Measurements from ENCODE around the gene APP.

Gene APP

GRCh38 chr21:25857308-25858074 lies 313.1 kb downstream of the APP start:
- DNase-seq = no peak

- no peak for DNase-seq
Measured at GRCh38 chr21:25855576-25855975, 315.0 kb downstream of the APP start.

DNA sequence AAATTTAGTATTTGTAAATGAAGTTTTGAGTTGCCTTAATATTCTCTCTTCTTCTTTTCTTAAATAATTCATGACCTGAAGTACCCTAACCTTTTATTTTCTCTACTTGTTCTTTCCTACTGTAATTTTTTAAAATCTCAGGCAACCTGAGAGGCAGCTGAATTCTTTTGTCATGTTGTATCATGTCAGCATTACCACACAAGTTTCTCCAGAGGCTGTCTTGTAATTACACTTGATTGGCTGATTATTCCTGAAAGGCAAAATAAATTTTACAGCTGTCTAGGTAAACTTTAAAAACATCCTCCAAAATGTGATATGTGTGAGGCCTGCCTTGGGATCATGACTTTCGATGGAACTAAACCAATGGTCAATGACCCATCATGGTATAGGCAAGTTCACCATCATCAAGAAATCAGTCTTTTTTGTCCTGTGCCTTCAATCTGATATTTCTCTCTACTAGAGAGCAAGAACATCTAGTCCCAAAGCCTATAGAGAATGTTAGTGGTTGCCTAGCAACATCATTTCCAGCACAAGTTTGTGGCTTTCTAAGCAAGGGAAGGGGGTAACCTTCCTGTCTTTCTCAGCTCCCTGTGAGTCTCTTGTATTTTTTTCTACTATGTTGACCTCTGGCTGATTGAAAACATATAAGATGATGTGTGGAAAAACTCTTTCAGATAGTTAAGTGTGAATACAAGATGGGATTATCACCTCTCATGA lies 320.3 kb downstream of the APP start:
- no peak for DNase-seq

- DNase-seq = no peak
Measured at GRCh38 chr21:25848309-25848708, 322.3 kb downstream of the APP start.

GRCh38 chr21:25845729-25846256 lies 324.8 kb downstream of the APP start:
- no peak for DNase-seq

DNA sequence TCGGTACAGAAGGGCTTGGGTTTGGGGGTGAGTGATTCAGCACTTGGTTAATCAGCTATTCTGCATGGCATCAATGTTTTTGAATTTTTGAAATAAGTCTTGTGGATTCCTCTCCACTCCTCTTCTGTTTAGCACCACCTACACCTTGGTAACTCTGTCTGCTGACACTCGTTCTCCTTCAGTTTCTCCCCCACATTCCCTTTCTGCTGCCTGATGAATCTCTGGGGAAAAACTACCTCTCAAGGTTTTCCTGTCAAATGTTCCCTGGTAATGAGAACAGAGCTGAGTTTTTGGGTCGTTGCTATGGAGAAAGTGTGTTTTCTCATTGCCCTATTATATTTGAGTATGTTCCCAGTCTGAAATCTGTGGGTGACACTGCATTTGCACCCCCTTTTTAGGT lies 327.6 kb downstream of the APP start:
- no peak for DNase-seq

GRCh38 chr21:25838809-25839208 lies 331.8 kb downstream of the APP start:
- no peak for DNase-seq

- no peak for DNase-seq
Measured at GRCh38 chr21:25837533-25838265, 332.9 kb downstream of the APP start.

GRCh38 chr21:25836396-25836795 lies 334.2 kb downstream of the APP start:
- no peak for DNase-seq

- DNase-seq = no peak
Measured at GRCh38 chr21:25834381-25834780, 336.2 kb downstream of the APP start.

- no peak for DNase-seq
Measured at GRCh38 chr21:25831300-25831960, 339.1 kb downstream of the APP start.

Data from activated naive CD4-positive, alpha-beta T cell (primary cell).